Esophagus muscularis mucosa (tissue), 3 donors: ENCODE data around the gene DISP3.

Experiments used
- CTCF ChIP-seq, 3 experiments: fragments of 200-600 bp in 2 of 3; fragments of 450-650 bp in 1 of 3; sonication (generic) in 2 of 3; IDR thresholded peaks; one replicate each; pipeline ENCODE4 v1.5.1; 2017 to 2019; ENCODE audit warnings: antibody characterized with exemption in 3 of 3, mild to moderate bottlenecking in 2 of 3, moderate library complexity in 1 of 3
- POLR2AphosphoS5 ChIP-seq, 2 donors: sonication (generic); formaldehyde crosslinking; IDR thresholded peaks; one replicate each; pipeline ENCODE4 v1.6.1; 2017; ENCODE audit warnings: antibody characterized with exemption in 2 of 2

- TF ChIP-seq CTCF (IDR thresholded peaks at IDR 0.05) (no peak), POLR2AphosphoS5 (IDR thresholded peaks at IDR 0.05) (no peak)
Measured at GRCh38 chr1:11472741-11473140, 6.2 kb upstream of the DISP3 start.
